HG03175 (cell line): ENCODE data around the gene MAML2.

ENCODE experiments used
- ATAC-seq: cut with Tn5 transposase; IDR thresholded peaks from one replicate; pipeline ENCODE4 v1.9.1; 2021; ENCODE audit warnings: mild to moderate bottlenecking, moderate library complexity; ENCODE audit not compliant: unreplicated experiment

MAML2 gene

GRCh38 chr11:96342961-96343711, at the start of gene MAML2:
TSS of gene MAML2 (minus strand) at chr11:96343195. CDS start at chr11:96341895, 1,300 bp downstream.
- ATAC-seq = peak; percentile 74

GRCh38 chr11:96391698-96392307, 48.8 kb upstream of the MAML2 start:
- ATAC-seq = no peak

- ATAC-seq = no peak
Measured at GRCh38 chr11:96390488-96390792, 47.4 kb upstream of the MAML2 start.

GRCh38 chr11:96389720-96390487, 46.9 kb upstream of the MAML2 start, which contains the start of the genes CCDC82 and JRKL:
TSS of gene CCDC82 (minus strand) at chr11:96389912. CDS start at chr11:96384747, 5,165 bp downstream.
TSS of gene JRKL (plus strand) at chr11:96390013. CDS start at chr11:96390650, 637 bp downstream.
- peak; percentile 92 for ATAC-seq

- peak; percentile 55 for ATAC-seq
Measured at GRCh38 chr11:96388891-96389719, 46.1 kb upstream of the MAML2 start.

- no peak for ATAC-seq
Measured at GRCh38 chr11:96385187-96385586, 42.2 kb upstream of the MAML2 start.

- ATAC-seq = no peak
Measured at GRCh38 chr11:96384156-96384555, 41.2 kb upstream of the MAML2 start.

- no peak for ATAC-seq
Measured at GRCh38 chr11:96376796-96377195, 33.8 kb upstream of the MAML2 start.

- ATAC-seq = no peak
Measured at GRCh38 chr11:96373826-96374225, 30.8 kb upstream of the MAML2 start.

- ATAC-seq = no peak
Measured at GRCh38 chr11:96367342-96367741, 24.3 kb upstream of the MAML2 start.

GRCh38 chr11:96366024-96366423, 23.0 kb upstream of the MAML2 start:
- ATAC-seq = no peak

- no peak for ATAC-seq
Measured at GRCh38 chr11:96365493-96365892, 22.5 kb upstream of the MAML2 start.

- ATAC-seq = no peak
Measured at GRCh38 chr11:96361778-96362177, 18.8 kb upstream of the MAML2 start.

GRCh38 chr11:96358321-96358720, 15.3 kb upstream of the MAML2 start:
- ATAC-seq = no peak

GRCh38 chr11:96357794-96358193, 14.8 kb upstream of the MAML2 start:
- no peak for ATAC-seq

- no peak for ATAC-seq
Measured at GRCh38 chr11:96356848-96357247, 13.9 kb upstream of the MAML2 start.

- no peak for ATAC-seq
Measured at GRCh38 chr11:96342014-96342960, 708 bp downstream of the MAML2 start.

- peak; percentile 46 for ATAC-seq
Measured at GRCh38 chr11:96341211-96342013, 1.6 kb downstream of the MAML2 start.

GRCh38 chr11:96340555-96340885, 2.5 kb downstream of the MAML2 start:
- no peak for ATAC-seq
